Measurements from ENCODE around the gene ZRANB1. TPM values are rescaled to one million over a fixed set of nuclear protein-coding genes. Genes with fewer than 3 reads are reported as not detected.

The ZRANB1 gene
- total RNA-seq, 1 donor from 2014 or later: 24.7 TPM

DNA sequence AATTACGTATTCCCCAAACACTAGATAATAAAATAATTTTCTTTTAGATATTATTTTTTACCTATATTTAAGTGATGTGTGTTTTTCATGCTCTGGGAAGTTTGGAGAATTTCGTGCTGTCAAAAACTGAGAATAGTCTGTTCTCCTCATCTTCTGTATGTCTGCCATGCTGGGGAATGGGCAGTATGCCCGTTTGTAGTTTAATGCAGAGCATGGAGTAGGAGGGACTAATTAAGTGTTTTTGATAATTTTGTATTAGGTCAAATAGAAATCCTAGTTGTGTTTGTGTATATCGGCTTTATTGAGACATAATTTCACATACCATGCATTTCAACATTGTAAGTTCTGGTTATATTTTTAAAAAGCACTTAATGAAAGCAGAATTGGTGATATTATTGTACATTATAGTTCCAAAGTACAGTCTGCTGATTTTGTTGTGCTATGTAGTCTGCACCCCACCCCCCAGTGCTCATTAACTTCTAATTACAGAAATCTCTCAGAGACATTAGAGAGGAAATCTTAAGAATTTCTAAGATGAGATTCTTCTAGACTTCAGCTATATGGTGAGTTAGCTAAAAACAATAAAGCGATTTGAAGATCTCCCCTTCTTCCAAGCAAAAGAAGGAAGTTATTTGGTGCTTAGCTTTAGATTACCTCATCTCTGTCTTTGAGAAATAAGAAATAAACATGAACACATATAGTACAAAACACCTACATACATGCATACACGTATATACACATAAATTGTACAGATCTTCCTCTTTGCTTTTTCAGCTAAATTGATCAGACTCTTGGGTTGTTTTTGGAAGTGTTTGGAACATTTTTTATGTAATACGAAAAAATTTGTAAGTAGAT lies 22.2 kb downstream of the ZRANB1 start:
- no peak for DNase-seq (ENCODE audit: low spot score in 2 of 2)
- TF ChIP-seq, protein P1, sequence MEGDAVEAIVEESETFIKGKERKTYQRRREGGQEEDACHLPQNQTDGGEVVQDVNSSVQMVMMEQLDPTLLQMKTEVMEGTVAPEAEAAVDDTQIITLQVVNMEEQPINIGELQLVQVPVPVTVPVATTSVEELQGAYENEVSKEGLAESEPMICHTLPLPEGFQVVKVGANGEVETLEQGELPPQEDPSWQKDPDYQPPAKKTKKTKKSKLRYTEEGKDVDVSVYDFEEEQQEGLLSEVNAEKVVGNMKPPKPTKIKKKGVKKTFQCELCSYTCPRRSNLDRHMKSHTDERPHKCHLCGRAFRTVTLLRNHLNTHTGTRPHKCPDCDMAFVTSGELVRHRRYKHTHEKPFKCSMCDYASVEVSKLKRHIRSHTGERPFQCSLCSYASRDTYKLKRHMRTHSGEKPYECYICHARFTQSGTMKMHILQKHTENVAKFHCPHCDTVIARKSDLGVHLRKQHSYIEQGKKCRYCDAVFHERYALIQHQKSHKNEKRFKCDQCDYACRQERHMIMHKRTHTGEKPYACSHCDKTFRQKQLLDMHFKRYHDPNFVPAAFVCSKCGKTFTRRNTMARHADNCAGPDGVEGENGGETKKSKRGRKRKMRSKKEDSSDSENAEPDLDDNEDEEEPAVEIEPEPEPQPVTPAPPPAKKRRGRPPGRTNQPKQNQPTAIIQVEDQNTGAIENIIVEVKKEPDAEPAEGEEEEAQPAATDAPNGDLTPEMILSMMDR (IDR thresholded peaks at IDR 0.05): no peak
- H3K4me1 ChIP-seq: peaks cover 8 to 10% of the 10 kb centered on the region in 2 donors
- intact Hi-C loops (cut with DNase I): loop anchor here (5.0 kb wide), 1 partner anchor 42 kb away; no protein-coding TSS in a partner anchor
- no peak overlapping the region for H3K4me3 ChIP-seq
- H3K36me3 ChIP-seq: peaks cover 0 to 13% of the 10 kb centered on the region in 2 donors
- H3K9me3 ChIP-seq: no peaks in the 10 kb centered on the region
- H3K27me3 ChIP-seq: no peaks in the 10 kb centered on the region
- H3K27ac ChIP-seq: no peak overlapping the region

DNA sequence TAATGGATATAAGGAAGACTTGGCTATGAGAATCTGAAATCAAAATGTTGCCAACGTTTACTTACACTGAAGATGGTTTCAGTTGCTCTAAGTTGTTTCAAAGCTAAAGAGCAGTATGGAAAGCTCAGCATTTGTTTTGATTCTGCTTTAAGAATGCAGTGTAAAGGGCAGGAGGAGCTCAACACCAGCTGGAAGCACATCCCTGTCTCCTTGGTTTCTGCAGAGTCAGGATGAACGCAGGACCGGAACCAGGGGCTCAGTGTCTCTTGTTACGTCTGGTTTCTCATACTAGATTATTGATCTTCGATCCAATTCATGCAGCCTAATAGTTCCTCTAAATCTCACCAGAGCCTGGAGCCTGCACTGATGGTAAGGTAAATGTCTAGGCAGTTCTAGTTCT lies 24.1 kb downstream of the ZRANB1 start:
- Histone ChIP-seq H3K9me3 (no peaks in the 10 kb centered on the region), H3K4me1 (peaks cover 7 to 20% of the 10 kb centered on the region in 2 donors), H3K36me3 (peaks cover 0 to 15% of the 10 kb centered on the region in 2 donors), H3K4me3 (no peak overlapping the region), H3K27ac (no peak overlapping the region), H3K27me3 (no peaks in the 10 kb centered on the region)
- intact Hi-C loops (cut with DNase I): no loop called here
- TF ChIP-seq, protein P1 (IDR thresholded peaks at IDR 0.05): no peak
- no peak for DNase-seq (ENCODE audit: low spot score in 2 of 2)

DNA sequence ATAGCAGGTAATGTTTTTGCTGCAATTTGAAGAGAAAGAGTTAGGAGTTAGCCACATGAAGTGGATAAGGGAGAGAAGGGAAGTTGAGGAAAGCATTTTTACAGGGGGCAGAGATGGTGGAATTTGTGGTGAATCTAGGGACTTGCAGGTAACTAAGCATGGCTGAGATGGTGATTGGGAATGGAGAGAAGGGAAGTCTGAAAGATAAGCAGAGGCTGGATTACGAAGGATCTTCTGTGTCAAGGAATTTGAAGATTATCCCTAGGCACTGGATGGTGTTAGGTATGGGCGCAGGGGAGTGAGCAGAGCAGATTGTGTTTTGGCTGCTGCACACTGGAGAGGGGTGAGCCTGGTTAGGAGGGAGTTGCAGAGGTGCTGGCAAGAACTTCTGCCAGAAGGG lies 25.3 kb downstream of the ZRANB1 start:
- TF ChIP-seq, protein P1 (IDR thresholded peaks at IDR 0.05): no peak
- no peaks in the 10 kb centered on the region for H3K27me3 ChIP-seq
- intact Hi-C loops (cut with DNase I): no loop called here
- H3K9me3 ChIP-seq: no peaks in the 10 kb centered on the region
- peaks cover 3 to 22% of the 10 kb centered on the region in 2 donors for H3K4me1 ChIP-seq
- no peak overlapping the region for H3K27ac ChIP-seq
- peaks cover 0 to 15% of the 10 kb centered on the region in 2 donors for H3K36me3 ChIP-seq
- no peak for DNase-seq (ENCODE audit: low spot score in 2 of 2)
- no peak overlapping the region for H3K4me3 ChIP-seq

DNA sequence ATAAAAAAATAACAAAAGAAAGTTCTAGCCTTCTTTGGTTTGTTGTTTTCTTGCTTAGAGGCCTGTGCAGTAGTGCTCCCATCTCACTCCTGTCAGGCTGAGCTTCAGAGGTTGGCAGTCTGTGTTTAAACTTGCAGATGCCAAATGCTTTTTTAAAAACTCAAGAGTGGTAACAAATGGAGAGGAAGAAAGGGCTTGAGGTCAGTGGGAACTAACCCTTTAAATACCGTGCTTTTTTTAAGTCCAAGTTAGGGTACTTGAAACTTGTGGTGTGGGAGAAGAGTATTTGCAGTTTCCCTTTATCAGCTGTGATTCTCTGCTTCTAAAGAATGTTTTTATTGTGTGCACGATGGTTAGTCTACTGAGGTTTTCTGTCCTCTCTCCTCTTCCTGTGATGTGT lies 29.4 kb downstream of the ZRANB1 start:
- Histone ChIP-seq H3K27me3 (no peaks in the 10 kb centered on the region), H3K36me3 (peaks cover 9 to 31% of the 10 kb centered on the region in 2 donors), H3K4me3 (no peak overlapping the region), H3K4me1 (peaks cover 3 to 22% of the 10 kb centered on the region in 2 donors), H3K27ac (peak overlapping the region; percentile 67 to 69), H3K9me3 (no peaks in the 10 kb centered on the region)
- TF ChIP-seq, protein P1 (IDR thresholded peaks at IDR 0.05): no peak
- no peak for DNase-seq (ENCODE audit: low spot score in 2 of 2)
- intact Hi-C loops (cut with DNase I): no loop called here

DNA sequence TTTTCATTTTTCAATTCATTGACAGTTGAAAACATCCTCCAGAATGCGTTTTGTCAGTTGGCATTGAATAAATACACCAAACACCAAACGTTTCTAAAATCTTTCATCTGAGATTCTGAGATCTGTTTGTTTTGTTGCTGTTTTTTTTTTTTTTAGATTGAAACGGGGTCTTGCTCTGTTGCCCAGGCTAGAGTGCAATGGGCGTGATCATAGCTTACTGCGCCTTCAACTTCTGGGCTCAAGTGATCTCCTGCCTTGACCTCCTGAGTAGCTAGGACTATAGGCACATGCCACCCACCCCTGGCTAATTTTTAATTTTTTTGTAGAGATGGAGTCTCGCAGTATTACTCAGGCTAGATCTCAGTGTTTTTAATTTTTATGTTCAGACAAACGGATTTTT lies 30.7 kb downstream of the ZRANB1 start:
- Histone ChIP-seq H3K27ac (no peak overlapping the region), H3K9me3 (no peaks in the 10 kb centered on the region), H3K4me3 (no peak overlapping the region), H3K27me3 (no peaks in the 10 kb centered on the region), H3K36me3 (peaks cover 9 to 23% of the 10 kb centered on the region in 2 donors), H3K4me1 (peaks cover 3 to 22% of the 10 kb centered on the region in 2 donors)
- TF ChIP-seq, protein P1 (IDR thresholded peaks at IDR 0.05): no peak
- DNase-seq (ENCODE audit: low spot score in 2 of 2): no peak
- intact Hi-C loops (cut with DNase I): no loop called here

Measured in ascending aorta (tissue), 2 donors.